HK-2 (cell line): Measurements from ENCODE around the gene IDH2.

ENCODE experiments used
- DNase-seq: peaks from one replicate; pipeline ENCODE4 v3.0.0-alpha.2; 2018; ENCODE audit not compliant: unreplicated experiment

Gene IDH2

DNA sequence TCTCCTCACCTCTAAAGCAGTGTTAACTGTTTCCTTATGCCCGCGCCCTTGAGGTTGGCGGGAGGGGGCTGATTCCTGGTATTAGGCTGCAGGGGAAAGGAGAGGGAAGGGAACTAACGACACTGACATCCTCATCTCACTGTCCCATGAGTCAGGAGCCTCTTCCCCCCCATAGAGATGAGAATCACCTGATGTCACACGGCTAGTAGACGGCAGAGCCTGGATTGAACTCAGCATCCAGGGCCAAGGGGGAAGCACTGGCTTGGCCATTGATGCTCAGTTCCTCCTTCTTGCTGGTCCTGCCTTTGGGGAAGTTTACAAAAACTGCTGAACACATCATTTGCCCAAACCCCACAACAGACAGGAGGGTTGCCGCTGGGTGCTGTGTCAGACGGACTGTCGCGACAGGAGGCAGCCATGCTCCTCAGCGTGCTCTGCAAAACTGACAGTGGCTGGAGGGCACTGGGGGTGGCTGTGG lies 38.5 kb downstream of the IDH2 start:
- no peak for DNase-seq

DNA sequence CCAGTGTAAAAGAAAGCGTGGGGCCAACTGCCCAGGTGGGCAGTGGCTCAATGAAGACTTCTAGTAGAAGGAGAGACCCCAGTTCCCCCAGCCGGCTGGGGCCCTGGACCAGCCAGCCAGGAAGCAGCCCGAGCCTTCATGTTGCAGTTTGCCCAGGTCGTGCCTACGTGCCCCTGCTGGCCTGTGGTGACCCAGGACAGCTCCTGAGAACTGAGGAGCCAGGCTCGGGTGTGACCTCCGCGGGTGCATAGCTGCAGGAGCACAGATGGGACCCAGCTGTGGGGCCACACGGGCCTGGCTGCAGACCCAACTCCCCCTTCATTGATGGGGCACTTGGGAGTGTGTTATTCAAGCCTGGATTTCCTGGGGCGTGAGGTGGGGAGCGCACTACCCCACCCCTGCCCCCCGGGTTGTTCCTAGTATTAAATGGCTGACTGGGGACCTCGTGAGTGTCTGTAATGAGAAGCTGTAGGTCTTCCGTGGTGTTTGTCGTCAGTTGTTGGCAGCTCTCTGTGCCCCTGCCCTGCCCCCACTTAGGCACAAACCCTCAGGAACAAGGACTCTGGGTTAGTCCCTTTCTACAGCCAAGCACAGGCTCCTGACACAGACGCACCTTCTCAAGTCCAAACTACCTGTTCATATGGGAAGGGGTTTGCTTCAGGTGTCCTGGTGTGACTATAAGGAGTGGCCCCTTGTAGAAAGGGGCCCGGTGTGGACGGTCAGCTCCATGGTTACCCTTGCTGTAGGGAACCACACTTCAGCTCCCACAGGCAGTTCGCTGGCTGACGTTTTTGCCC lies 39.1 kb downstream of the IDH2 start:
- DNase-seq = no peak

DNA sequence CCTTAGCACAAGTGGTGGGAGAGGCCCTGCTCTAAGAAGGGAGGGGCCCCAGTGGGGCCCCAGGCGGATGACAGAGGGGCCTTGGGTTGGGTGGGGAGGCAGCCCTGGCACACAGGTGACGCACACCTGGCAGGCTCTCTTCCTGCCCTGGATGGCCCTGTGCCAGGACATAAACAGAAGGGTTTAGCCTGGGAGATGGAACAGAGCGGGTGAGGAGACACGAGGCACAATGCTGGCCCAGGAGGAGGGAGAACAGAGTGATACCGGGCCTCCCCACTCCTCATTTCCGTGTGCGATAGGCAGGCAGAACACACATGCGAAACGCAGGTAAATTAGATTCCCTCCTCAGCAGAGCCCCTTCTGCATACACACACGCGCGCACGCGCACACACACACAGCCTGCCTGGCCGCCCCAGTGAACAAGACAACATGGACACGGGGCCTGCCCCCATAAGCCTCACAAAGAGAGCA lies 39.8 kb downstream of the IDH2 start:
- no peak for DNase-seq

DNA sequence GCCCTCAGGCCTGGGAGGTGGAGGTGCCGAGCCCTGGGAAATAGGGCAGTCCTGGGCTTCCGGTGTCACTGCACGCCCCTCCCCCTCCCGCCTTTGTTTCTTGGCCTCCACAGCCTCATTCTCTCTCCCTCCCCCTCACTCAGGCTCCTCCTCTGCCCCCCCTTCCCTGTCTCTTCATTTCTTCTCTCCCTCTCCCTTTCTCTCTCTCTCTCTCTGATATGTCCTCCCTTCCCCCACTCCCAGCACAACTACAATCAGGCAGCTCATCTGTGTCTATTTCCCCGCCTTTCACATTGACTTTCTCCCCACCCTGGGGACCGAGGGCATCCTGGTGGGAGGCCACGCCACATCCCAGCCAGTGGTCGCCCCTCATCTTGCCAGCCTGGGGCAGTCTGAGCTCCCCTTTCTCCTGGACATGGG lies 40.2 kb downstream of the IDH2 start:
- DNase-seq = no peak

DNA sequence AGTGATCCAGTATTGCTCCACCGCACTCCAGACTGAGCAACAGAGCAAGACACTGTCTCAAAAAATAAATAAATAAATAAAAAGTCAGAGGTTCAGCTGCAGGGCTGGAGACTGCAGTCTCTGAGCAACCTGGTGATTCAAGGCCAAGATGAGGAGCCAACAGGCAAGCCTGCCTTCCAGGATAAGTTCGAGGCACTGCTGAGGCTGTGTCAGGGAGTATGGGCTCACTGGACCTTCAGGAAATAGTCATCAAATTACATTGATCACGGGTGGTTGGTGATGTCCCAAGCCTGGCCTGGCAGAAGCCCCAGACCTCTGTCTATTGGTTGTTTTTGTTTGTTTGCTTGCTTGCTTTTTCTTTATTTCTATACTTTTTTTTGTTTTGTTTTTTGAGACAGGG lies 41.5 kb downstream of the IDH2 start:
- DNase-seq = no peak

DNA sequence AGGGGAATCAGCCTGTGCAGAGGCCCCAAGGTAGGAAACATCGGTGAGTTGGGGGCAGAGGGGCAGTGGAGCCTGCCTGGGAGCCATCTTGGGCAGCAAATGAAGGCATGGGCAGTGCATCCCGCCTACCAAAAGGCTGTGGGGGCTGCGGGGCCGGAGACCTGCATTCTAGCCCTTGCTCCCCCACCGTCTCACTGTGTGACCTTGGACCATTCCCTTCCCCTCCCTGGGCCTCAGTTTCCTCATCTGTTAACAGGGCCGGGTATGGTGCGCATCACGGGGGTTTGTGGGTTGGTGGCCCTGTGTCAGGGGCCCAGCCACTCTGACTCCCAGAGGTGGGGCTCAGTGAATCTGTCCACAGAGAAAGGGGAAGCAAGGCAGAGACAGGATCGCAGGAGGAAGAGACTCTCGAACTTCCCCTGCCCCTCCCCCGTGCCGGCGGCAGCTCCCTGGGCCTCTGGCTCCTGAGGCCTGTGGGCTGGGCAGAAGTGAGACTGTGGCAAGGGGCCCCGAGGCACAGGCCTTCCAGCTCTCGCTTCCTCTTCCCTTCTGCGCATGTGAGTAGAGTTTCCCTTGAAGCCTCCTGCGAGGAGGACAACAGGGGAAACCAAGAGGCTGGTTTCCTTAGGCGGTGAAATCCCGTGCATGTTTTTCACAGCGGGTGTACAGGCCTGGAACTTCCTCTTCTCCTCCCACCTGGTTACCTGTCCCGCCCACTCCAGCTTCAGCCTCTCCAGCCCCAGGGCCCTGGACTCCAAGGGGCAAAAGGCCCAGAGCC lies 42.9 kb downstream of the IDH2 start:
- DNase-seq = no peak

DNA sequence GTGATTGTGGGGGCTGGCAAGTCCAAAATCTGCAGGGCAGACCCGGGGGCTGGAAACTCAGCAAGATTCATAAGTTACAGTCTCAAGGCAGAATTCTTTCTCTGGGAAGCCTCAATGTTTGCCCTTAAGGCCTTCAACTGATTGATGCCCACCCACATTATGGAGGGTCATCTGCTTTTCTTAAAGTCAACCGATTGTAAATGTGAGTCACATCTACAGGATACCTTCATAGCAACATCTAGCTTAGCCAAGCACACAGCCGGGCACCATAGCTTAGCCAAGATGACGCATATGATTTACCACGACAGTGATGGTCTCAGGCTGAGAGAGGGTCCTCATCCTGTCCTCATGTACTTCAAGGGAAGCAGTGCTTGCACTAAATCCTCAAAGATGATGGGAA lies 43.5 kb downstream of the IDH2 start:
- no peak for DNase-seq

DNA sequence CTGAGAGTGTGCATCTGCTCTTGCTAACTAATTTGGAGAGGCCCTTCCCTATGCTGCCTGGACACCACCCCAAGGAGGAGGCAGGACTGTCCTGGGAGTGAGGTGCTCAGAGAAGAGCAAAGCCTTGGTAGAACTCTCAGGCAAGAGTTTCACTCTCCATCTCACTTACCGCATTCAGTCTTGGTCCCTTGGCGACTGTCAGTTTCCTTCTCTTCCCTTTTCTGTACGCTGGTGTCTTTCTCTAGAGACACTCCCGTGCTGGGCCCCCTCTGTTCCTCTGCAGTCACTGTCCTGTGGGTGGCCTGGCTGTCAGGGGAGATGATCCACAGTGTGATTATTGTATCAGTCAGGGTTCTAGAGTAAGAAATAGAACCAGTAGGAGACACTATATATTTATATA lies 44.0 kb downstream of the IDH2 start:
- no peak for DNase-seq

DNA sequence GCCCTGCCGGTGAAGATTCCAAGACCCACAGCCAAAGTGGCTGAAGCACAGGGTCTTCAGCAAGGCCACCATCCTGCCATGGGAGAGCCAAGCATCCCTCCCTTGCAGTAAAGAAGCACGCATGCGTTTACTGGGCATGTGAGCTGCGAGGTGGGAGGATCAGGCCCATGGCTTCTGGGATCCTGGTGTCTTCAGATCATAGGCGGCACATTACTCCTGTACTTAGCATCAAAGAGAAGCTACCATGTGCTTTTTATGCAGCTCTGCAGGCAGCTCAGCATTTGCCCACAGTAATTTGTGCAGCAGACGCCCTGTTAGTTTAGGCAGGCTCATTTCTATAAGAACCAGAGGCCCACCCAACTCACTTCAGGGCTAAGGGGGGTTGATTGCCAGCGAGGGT lies 45.7 kb downstream of the IDH2 start:
- DNase-seq = no peak

DNA sequence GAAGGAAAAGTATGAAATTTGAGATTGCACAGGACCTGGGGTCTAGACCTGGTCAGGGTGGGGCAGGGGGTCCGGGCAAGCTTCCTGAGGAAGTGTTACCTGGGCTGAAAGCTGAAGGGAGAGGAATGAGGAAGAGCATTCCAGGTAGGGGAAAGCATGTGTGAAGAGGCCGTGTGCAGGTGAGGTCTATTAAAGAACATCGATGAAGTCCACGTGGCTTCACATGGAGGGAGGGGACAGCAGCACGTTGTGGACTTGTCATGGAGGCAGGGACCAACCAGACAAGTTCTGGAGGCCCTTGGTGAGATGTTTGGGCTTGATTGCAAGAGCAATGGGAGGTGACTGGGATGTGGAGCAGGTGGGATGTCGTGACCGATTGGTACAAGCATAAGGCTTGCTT lies 47.1 kb downstream of the IDH2 start:
- no peak for DNase-seq

DNA sequence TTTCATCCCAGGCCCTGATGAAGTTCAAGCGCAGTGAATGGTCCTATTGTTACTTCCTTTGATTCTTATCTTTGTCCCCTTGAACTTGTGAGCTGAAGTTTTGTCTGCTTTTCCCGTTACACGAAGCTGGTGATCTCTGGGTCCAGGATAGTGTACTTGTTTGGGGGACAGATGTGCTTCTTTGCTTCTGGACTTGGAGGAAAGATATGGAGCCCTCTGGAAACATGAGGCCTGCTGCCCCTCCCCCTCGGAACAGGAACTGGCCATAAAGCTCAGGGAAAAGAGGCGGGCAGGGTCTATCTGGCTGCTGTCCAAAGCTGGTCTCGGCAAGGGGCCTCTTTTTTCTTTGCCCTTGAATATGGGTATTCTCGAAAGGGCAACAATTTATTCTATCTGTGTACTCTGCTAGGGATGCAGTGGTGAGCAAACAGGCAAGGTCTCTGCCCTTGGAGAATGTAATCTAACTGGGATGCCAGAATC lies 47.6 kb downstream of the IDH2 start:
- no peak for DNase-seq

DNA sequence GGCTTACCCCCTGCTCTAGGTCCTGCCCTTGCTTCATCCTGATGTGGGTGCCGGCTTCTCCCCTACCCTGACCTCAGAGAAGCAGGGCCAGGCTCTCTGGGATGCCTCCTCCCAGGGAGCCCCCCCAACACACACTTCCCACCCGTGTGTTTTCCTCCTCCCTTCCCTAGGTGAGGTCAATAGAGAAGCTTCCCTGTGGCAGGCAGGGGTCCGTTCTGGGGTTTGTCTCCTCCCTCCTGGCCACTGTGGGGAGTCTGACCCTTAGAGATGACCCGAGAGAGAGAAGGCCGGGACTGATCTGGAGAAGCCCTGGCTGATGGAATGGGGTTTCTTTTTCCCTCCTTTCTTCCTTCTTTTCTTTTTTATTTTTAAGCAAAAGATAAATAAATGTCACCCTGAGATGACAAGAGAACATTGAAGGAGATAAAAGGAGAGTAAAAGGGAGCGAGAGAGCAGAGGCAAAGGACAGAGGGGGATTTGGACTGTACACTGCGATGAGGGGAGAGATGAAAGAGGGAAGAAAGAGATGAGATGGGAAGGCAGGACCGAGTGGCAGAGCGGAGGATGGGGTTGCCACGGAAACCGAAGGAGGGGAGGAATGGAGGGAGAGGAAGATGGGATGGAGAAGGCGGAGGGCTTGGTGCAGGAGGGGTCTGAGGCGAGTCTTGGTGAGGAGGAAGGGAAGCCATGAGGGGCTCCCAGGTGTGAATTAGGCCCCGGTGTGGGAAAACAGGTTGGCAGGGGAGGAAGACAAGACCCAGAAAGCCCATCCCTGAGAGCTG lies 48.4 kb downstream of the IDH2 start:
- DNase-seq = no peak

DNA sequence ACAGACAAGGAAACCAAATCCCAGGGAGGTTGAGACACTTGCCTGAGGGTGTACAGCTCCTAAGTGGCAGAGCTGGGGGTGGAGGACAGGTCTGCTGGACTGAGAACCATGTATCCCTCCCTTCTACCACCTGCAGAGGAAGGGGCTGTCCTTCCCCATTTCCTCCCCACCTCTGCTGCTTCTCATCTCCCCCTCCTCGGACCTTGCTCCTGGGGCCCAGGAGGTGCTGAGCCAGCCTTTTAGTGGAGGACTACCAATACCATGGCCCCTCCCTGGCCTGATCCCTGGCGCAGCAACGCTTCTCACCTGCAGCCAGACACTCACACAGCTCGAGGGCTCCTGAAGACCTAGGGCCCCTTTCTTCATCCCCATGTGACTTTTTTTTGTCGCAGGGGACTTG lies 50.4 kb downstream of the IDH2 start:
- no peak for DNase-seq

DNA sequence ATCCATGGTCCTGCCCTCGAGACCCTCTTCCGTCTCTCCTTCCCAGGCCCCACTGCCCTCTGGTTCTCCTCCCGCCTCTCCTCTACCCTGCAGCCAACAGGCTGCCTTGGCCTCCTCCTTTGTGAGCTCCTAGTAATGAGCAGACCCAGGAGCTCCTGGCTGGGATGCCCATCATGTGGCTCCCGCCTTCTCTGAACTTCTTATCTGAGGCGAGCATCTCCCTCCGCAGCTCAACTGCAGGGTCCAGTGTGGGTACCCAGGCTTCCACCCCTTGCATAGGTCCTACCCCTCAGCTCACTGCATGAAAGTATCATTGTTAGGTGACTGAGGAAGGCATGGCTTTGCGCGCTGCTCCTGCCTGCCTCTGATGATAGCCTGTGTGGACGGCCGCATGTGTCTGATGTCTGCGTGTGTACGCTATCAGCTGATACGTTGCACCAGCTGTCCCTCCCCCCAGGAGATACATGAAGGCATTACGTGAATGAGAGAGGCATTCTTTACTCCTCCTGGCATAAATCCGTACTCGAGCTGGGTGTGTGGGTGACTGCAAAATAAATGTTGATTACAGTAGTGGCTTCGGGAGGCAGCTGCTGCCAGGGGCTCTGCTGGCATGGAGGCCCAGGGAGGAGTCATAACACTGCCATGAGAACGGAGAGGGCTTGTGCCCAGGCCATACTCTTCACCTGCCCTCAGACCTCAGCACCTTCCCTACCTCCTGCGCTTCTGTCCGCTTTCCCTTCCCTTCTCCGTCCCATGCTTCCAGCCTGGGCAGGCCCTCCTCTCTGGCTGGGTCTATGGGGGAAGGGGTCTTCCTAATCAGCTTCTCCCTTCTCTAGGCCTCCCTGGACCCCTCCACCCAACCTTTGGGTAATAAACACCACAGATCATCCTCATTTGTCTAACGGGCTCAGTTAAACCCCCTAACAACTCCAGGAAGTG lies 52.3 kb downstream of the IDH2 start:
- no peak for DNase-seq

DNA sequence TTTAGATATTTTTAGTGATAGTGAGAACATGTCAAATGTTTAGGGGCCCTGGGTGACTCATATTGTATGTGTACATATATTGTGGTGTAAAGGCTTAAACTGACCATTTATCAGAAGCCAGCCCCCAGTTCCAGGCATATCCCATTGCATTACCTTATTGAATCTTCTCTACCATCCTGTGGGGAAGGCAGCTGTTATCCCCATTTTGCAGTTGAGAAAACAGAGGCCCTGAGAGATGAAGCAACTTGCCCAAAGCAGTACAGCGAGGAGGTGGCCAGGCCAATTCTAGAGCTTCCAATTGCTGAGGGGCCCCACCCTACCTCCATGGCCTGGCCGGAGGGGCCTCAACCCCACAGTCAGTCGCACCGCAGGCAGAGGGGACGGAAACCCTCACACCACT lies 53.2 kb downstream of the IDH2 start:
- no peak for DNase-seq

DNA sequence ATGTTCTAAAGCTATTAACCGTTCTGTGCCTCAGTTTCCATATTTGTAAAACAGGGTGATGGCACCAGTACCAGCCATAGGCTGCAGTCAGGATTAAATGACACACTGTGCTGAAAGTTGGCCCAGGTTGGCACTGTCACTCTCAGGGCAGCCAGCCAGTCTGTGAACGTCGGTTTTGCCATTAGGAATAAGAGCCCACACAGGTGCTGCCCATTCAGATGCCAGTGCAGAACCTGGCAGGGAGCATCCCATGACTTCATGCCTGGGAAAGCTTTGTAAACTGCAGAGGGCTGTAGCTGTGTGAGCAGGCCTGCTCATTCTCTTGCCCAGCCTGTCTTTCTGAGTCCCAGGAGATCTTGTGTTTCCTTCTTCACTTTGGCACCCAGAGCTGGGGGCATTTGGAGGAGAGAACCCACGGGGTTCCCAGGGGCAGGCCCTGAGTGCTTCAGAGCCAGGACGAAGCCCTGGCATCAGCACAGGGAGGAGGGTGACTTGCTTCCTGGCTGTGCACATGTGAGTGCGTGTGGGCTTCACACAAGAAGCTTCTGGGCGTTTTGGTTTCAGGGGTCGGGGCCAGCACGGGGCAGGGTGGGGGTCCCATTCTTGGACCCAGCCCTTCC lies 54.2 kb downstream of the IDH2 start:
- no peak for DNase-seq

DNA sequence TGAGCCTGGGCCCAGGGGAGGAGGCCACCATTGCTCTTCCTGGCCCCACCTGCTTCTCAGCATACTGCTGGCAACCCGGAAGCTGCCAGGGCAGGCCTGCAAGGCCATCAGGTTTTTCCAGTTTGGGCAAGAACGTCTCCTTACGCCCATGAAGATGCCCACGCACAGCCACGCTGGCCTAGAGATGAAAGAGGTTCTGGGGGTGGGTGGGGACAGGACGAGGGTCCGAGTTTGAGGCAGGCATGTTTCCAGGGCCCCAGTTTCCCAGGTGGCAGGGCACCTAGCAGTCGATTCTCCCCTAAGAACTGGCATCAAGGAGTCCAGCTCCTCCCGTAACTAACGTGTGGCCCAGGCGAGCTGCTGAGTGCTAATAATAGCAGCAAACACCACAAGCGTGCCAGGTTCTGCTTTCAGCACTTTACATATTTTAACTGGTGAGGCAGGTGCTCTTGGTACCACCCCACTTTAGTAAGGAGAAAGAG lies 55.3 kb downstream of the IDH2 start:
- no peak for DNase-seq

DNA sequence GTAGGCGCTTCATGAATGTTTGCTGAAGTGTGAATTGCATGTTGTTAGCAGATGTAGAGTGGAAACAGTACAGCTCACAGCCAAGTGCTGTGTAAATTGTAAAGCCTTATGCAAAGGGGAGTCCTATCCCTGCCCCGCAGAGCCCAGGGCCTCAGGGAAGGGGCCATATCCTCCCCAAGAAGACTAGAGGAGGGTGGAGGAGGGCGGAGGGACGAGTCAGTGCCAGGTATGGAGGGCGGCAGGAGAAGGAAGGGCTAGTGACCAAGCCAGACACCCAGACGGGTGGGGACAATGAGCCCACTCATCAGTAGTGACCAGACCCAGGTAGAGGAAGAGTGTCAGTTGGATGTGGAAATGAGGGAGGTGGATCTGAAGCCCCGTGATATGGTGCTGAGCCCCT lies 56.0 kb downstream of the IDH2 start:
- DNase-seq = no peak

DNA sequence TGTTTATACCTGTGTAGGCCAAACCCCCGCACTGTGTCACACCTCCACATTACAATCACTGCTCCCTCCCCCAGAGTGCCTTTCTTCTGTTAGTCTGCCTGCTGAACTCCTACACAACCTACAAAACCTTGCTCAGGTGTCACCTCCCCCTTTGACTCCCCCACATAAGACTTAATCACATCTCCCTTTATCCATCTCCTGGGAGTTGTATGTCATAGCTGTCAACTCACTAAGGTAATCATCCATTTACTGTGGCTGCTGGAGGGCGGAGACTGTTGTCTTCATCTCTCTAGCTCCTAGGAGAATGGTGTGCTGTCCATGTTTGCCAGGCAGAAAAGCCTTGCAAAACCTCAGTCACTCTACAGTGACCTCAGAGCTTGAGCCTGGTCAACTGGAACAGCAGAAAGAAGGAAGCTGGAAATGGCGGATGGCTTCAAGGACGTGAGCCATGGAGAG lies 57.3 kb downstream of the IDH2 start:
- DNase-seq = no peak

DNA sequence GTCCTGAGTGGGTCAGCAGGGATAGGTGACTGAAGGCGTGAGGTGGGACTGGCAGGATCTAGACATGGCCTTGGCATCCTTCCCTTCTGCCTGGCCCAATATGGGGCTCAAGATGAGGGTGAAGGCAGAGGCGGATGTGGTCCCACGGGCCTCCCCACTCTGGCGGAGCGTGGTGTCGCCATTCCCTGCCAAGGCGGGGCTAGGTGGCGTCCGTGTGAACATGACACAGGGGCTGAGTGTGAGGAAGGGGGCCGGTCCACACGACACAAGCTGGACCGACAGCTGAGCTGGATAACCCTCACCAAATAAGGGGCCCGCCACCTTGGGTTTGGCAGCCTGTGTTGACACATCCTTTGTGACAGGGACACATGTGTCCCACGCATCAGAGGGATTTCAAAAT lies 58.1 kb downstream of the IDH2 start:
- DNase-seq = no peak
